B cell (primary cell): ENCODE results near the gene APCS. TPM values are rescaled to one million over a fixed set of nuclear protein-coding genes. Genes with fewer than 3 reads are reported as not detected.

Experiments used
- ATAC-seq: fragments of 200-7000 bp; cut with Tn5 transposase; one replicate; pipeline ENCODE4 v1.10.0; 2021; ENCODE audit warnings: low read depth, mild to moderate bottlenecking, moderate number of reproducible peaks, moderate library complexity
- CTCF ChIA-PET: fragments of 350-600 bp; sonication (Branson Sonifier 250); formaldehyde crosslinking; loops from one replicate; lab custom pipeline; 2021; ENCODE audit warnings: antibody characterized with exemption, inconsistent platforms; lab: Charles Lee
- POLR2A ChIA-PET: fragments of 350-600 bp; sonication (Branson Sonifier 250); formaldehyde crosslinking; loops from one replicate; lab custom pipeline; 2021; ENCODE audit warnings: antibody characterized with exemption; lab: Charles Lee
- DNase-seq: peaks from one replicate; pipeline ENCODE4 v3.0.0; 2013
- H2AFZ ChIP-seq: 2 replicates; pipeline ENCODE4 v1.6.1; 2012; ENCODE audit warnings: mild to moderate bottlenecking, low read depth, low read length; ENCODE audit not compliant: insufficient read depth, poor library complexity, severe bottlenecking
- H3K27ac ChIP-seq, 2 donors: 1 replicate in 1 of 2; 2 replicates in 1 of 2; pipeline ENCODE4 v1.5.1; 2012 to 2013; ENCODE audit warnings: low read length in 2 of 2, mild to moderate bottlenecking in 2 of 2, moderate library complexity in 1 of 2
- H3K27me3 ChIP-seq, 4 experiments: fragments of 200-600 bp in 1 of 4; sonication (generic) in 1 of 4; replicated peaks in 1 of 4; 1 replicate in 2 of 4; 2 replicates in 2 of 4; pipeline versions ENCODE4 v1.6.1 to v1.7.0; 2013 to 2016; ENCODE audit warnings: low read length in 3 of 4, mild to moderate bottlenecking in 2 of 4, mixed read lengths in 1 of 4, moderate library complexity in 1 of 4; ENCODE audit not compliant: insufficient read depth in 4 of 4, control insufficient read depth in 3 of 4; ENCODE audit errors: control extremely low read depth in 1 of 4
- H3K36me3 ChIP-seq, 2 experiments: replicated peaks in 1 of 2; 1 replicate in 1 of 2; 2 replicates in 1 of 2; pipeline versions ENCODE4 v1.6.1 to v1.7.1; 2013; ENCODE audit warnings: low read length in 1 of 2; ENCODE audit not compliant: insufficient read depth in 2 of 2, control insufficient read depth in 1 of 2; ENCODE audit errors: control extremely low read depth in 1 of 2, extremely low read depth in 1 of 2
- H3K4me1 ChIP-seq, 2 donors: fragments of 200-600 bp in 1 of 2; sonication (generic) in 1 of 2; 1 replicate in 1 of 2; 2 replicates in 1 of 2; pipeline versions ENCODE4 v1.5.1 to v1.6.1; 2013 to 2017; ENCODE audit warnings: low read length in 2 of 2; ENCODE audit not compliant: control insufficient read depth in 2 of 2, insufficient read depth in 2 of 2
- H3K4me2 ChIP-seq: replicated peaks from 2 replicates; pipeline ENCODE3; 2012; ENCODE audit warnings: mild to moderate bottlenecking, low read depth, low read length; ENCODE audit not compliant: poor library complexity, severe bottlenecking
- H3K4me3 ChIP-seq, 5 experiments: fragments of 200-600 bp in 1 of 5; sonication (generic) in 1 of 5; 1 replicate in 3 of 5; 2 replicates in 2 of 5; pipeline versions ENCODE4 v1.5.1 to v1.7.0; 2011 to 2016; ENCODE audit warnings: low read length in 4 of 5, mild to moderate bottlenecking in 4 of 5, low read depth in 2 of 5, control low read depth in 1 of 5, moderate library complexity in 1 of 5; ENCODE audit not compliant: insufficient read depth in 1 of 5; ENCODE audit errors: control extremely low read depth in 1 of 5, extremely low read depth in 1 of 5
- H3K79me2 ChIP-seq: fragments of 200-600 bp; sonication (generic); one replicate; pipeline ENCODE4 v1.6.0; 2016; ENCODE audit warnings: low read length; ENCODE audit not compliant: control insufficient read depth, insufficient read depth
- H3K9ac ChIP-seq: fragments of 200-600 bp; sonication (generic); 2 replicates; pipeline ENCODE4 v1.6.1; 2017; ENCODE audit warnings: mild to moderate bottlenecking, low read length, moderate library complexity
- H3K9me3 ChIP-seq, 3 donors: one replicate each; pipeline versions ENCODE4 v1.6.1 to v1.7.1; 2013; ENCODE audit warnings: low read length in 2 of 3; ENCODE audit not compliant: control insufficient read depth in 2 of 3, insufficient read depth in 1 of 3; ENCODE audit errors: control extremely low read depth in 1 of 3
- H4K20me1 ChIP-seq: 2 replicates; pipeline ENCODE4 v1.6.0; 2012; ENCODE audit warnings: mild to moderate bottlenecking, low read length; ENCODE audit not compliant: insufficient read depth, control insufficient read depth, poor library complexity, severe bottlenecking
- H3K27ac Mint-ChIP-seq: one replicate; pipeline ENCODE4 v1.8.0; 2021; ENCODE audit warnings: mixed read lengths
- H3K27me3 Mint-ChIP-seq: one replicate; pipeline ENCODE4 v1.8.0; 2021; ENCODE audit warnings: mixed read lengths
- H3K4me1 Mint-ChIP-seq: one replicate; pipeline ENCODE4 v1.8.0; 2021; ENCODE audit warnings: mixed read lengths
- H3K4me3 Mint-ChIP-seq: one replicate; pipeline ENCODE4 v1.8.0; 2021; ENCODE audit warnings: mixed read lengths
- H3K9me3 Mint-ChIP-seq: one replicate; pipeline ENCODE4 v1.8.0; 2022; ENCODE audit warnings: mixed read lengths; ENCODE audit not compliant: insufficient read depth
- CTCF ChIP-seq: fragments of 200-600 bp; IDR thresholded peaks from one replicate; pipeline ENCODE4 v1.8.0; 2022; ENCODE audit warnings: antibody characterized with exemption, mild to moderate bottlenecking
- EZH2 ChIP-seq: IDR thresholded peaks from 2 replicates; pipeline ENCODE4 v1.6.1; 2012; ENCODE audit warnings: borderline replicate concordance, low read depth, mild to moderate bottlenecking, moderate library complexity, low read length; ENCODE audit not compliant: insufficient read depth, poor library complexity, severe bottlenecking
- WGBS: methylation state at CpG from one replicate; pipeline ENCODE4 v1.1.5; 2013; ENCODE audit warnings: missing lambda C conversion rate; ENCODE audit not compliant: insufficient coverage; 5-methylcytosine and 5-hydroxymethylcytosine counted together
- intact Hi-C: fragments of 100-400 bp; cut with micrococcal nuclease; formaldehyde crosslinking; loops from one replicate; pipeline ENCODE4 v1.10.0; 2022
- polyA plus RNA-seq: library from polyadenylated mRNA; depleted of rRNA; stranded (reverse); fragments of >200 nt; gene quantifications from 2 replicates; pipeline ENCODE4 v1.2.3, GENCODE V29; 2012
- total RNA-seq, 2 donors: library from RNA; stranded (reverse); fragments of 120-200 nt in 1 of 2; gene quantifications; 1 replicate in 1 of 2; 2 replicates in 1 of 2; pipeline versions ENCODE4 v1.2.3 to v1.2.4, GENCODE V29; 2013 to 2022

Gene APCS
- total and polyA plus RNA-seq, 2 donors (not counting 1 experiment from before 2014, with no cell fraction given), result not detected

- no CpG with 5 or more reads among the region's 1 CpG for WGBS
- no peaks in the 10 kb centered on the region for H3K4me1 Mint-ChIP-seq
- TF ChIP-seq CTCF, result no peak
- no peak for TF ChIP-seq EZH2
Observed at GRCh38 chr1:159581422-159581821, 6.2 kb upstream of the APCS start.

GRCh38 chr1:159584536-159584935 lies 3.1 kb upstream of the APCS start:
- TF ChIP-seq CTCF, result no peak
- no peak for TF ChIP-seq EZH2
- POLR2A ChIA-PET, result no interaction called here
- H3K4me1 Mint-ChIP-seq, result no peaks in the 10 kb centered on the region
- WGBS, result 89% methylated on average over 2 of the region's 2 CpGs
- Histone ChIP-seq H3K9me3 (no peaks in the 10 kb centered on the region), H3K4me3 (no peak overlapping the region), H2AFZ (no peak overlapping the region), H4K20me1 (no peaks in the 10 kb centered on the region), H3K27ac (no peak overlapping the region), H3K4me1 (no peaks in the 10 kb centered on the region), H3K27me3 (peaks cover 0 to 7% (median 1%) of the 10 kb centered on the region in 4 experiments), H3K4me2 (no peak overlapping the region), H3K36me3 (no peaks in the 10 kb centered on the region), H3K79me2 (no peaks in the 10 kb centered on the region), H3K9ac (no peak overlapping the region)
- ATAC-seq (no peak), DNase-seq (no peak)
- peaks cover 20% of the 10 kb centered on the region for H3K27me3 Mint-ChIP-seq
- no peak overlapping the region for H3K4me3 Mint-ChIP-seq
- no peak overlapping the region for H3K27ac Mint-ChIP-seq
- intact Hi-C loops, result no loop called here
- no peaks in the 10 kb centered on the region for H3K9me3 Mint-ChIP-seq
- CTCF ChIA-PET, result no interaction called here

More at GRCh38 chr1:159581422-159581821, 6.2 kb upstream of the APCS start:
- Histone ChIP-seq H3K4me3 (no peak overlapping the region), H3K9ac (no peak overlapping the region), H2AFZ (no peak overlapping the region), H3K27me3 (peaks cover 0 to 12% (median 2%) of the 10 kb centered on the region in 4 experiments), H3K36me3 (no peaks in the 10 kb centered on the region), H3K4me2 (no peak overlapping the region), H4K20me1 (no peaks in the 10 kb centered on the region), H3K4me1 (no peaks in the 10 kb centered on the region), H3K79me2 (no peaks in the 10 kb centered on the region), H3K9me3 (no peaks in the 10 kb centered on the region), H3K27ac (no peak overlapping the region)
- no peaks in the 10 kb centered on the region for H3K9me3 Mint-ChIP-seq
- no peak for DNase-seq
- POLR2A ChIA-PET, result no interaction called here
- no peak overlapping the region for H3K4me3 Mint-ChIP-seq
- CTCF ChIA-PET, result no interaction called here
- ATAC-seq, result no peak
- peaks cover 29% of the 10 kb centered on the region for H3K27me3 Mint-ChIP-seq
- H3K27ac Mint-ChIP-seq, result no peak overlapping the region
- intact Hi-C loops, result no loop called here
